Aorta (tissue), 5 donors: ENCODE data around the gene CRTC1. TPM values are rescaled to one million over a fixed set of nuclear protein-coding genes. Genes with fewer than 3 reads are reported as not detected.

ENCODE experiments used
- ATAC-seq: fragments of 200-7000 bp; cut with Tn5 transposase; one replicate; pipeline ENCODE4 v1.9.1; 2022; ENCODE audit warnings: moderate library complexity; ENCODE audit not compliant: low FRiP score
- DNase-seq, 2 donors: peaks; one replicate each; pipeline ENCODE4 v3.0.0-alpha.2; 2020
- H3K27ac ChIP-seq, 2 donors: one replicate each; pipeline ENCODE4 v1.5.1; 2013; ENCODE audit warnings: low read length in 2 of 2, mild to moderate bottlenecking in 2 of 2, moderate library complexity in 2 of 2, control low read depth in 1 of 2, inconsistent platforms in 1 of 2, low read depth in 1 of 2
- H3K27me3 ChIP-seq, 2 donors: one replicate each; pipeline ENCODE4 v1.6.1; 2013; ENCODE audit warnings: control low read depth in 1 of 2, low read length in 1 of 2, mild to moderate bottlenecking in 1 of 2, moderate library complexity in 1 of 2; ENCODE audit not compliant: insufficient read depth in 2 of 2, control insufficient read depth in 1 of 2
- H3K36me3 ChIP-seq, 2 donors: one replicate each; pipeline ENCODE4 v1.6.1; 2013; ENCODE audit warnings: control low read depth in 1 of 2, low read length in 1 of 2, mild to moderate bottlenecking in 1 of 2; ENCODE audit not compliant: insufficient read depth in 2 of 2, control insufficient read depth in 1 of 2
- H3K4me1 ChIP-seq, 2 donors: one replicate each; pipeline ENCODE4 v1.6.1; 2013; ENCODE audit warnings: low read length in 2 of 2, control low read depth in 1 of 2, mild to moderate bottlenecking in 1 of 2, moderate library complexity in 1 of 2; ENCODE audit not compliant: insufficient read depth in 2 of 2, control insufficient read depth in 1 of 2
- H3K4me3 ChIP-seq, 2 donors: one replicate each; pipeline ENCODE4 v1.5.1; 2013; ENCODE audit warnings: low read length in 2 of 2, control low read depth in 1 of 2, mild to moderate bottlenecking in 1 of 2
- H3K9me3 ChIP-seq: one replicate; pipeline ENCODE4 v1.6.1; 2013; ENCODE audit warnings: mild to moderate bottlenecking, low read length; ENCODE audit not compliant: control insufficient read depth
- WGBS, 2 donors: extraction: QIAGEN DNeasy Blood & Tissue Kit; methylation state at CpG; one replicate each; pipeline ENCODE4 v1.1.7; 2013; 5-methylcytosine and 5-hydroxymethylcytosine counted together
- intact Hi-C, 2 donors: fragments of 100-400 bp; cut with DNase I; formaldehyde crosslinking; loops; one replicate each; pipeline versions ENCODE4 v1.14.2 to v1.15.0; 2022
- polyA plus RNA-seq, 2 donors: library from polyadenylated mRNA; stranded (reverse); fragments of 200-250 nt; gene quantifications; one replicate each; pipeline ENCODE4 v1.2.3, GENCODE V29; 2013
- total RNA-seq, 2 donors: library from RNA; stranded (reverse); fragmentation: NEBNext Ultra II Directional; extraction: Animal tissue kit (Norgen Biotek cat#: 25700); gene quantifications; one replicate each; pipeline ENCODE4 v1.2.1, GENCODE V29; 2021
- donor health status: healthy with polysubstance abuse.
- donor health status: Bipolar disorder and iron deficiency.
- donor health status: DM: no; HTN: no; CAD: no.
- donor health status: DM: no; HTN: no; CAD: no.
- donor health status: DM: yes; HTN: yes; CAD: no.

CRTC1 gene
- total and polyA plus RNA-seq, 4 donors, result 3.6 to 16.5 (median 10.7) TPM

DNA sequence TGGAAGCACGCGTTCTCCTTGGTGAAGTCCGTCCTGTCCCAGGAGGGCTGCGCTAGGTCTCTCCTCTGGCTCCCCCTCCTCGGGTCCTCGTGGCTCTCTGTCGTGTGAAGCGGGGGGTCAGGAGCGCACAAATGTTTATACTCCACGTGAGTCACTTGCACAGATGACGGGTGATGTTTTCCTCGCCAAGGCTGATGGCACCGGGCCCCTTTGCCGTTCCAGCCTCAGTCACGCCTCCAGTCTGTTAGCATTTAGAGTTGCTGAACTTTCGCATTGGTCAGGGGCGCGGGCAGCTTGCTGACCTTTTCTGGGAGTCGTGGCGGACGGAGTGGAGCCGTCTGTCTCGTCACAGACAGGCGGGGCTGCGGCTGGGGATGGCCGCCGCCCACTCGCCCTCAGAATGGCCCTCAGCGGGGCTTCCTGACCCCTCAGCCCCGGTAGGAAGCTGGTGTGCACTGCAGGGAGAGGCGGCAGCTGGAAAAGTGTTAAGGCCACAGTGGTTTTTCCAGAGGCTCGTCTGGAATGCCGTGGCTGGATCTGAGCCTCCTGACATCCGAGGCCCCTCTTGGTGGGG, 32.9 kb upstream of the CRTC1 start:
- ATAC-seq (peak; percentile 86), DNase-seq (peak; percentile 90 to 95)
- H3K27ac ChIP-seq, result peak overlapping the region; percentile 2 to 85
- H3K27me3 ChIP-seq, result no peaks in the 10 kb centered on the region
- H3K4me1 ChIP-seq, result no peaks in the 10 kb centered on the region
- 11 to 18% methylated on average over 34 of the region's 34 CpGs for WGBS, 2 donors
- no peaks in the 10 kb centered on the region for H3K36me3 ChIP-seq
- no peaks in the 10 kb centered on the region for H3K9me3 ChIP-seq
- no peak overlapping the region for H3K4me3 ChIP-seq
- intact Hi-C loops, result no loop called here

DNA sequence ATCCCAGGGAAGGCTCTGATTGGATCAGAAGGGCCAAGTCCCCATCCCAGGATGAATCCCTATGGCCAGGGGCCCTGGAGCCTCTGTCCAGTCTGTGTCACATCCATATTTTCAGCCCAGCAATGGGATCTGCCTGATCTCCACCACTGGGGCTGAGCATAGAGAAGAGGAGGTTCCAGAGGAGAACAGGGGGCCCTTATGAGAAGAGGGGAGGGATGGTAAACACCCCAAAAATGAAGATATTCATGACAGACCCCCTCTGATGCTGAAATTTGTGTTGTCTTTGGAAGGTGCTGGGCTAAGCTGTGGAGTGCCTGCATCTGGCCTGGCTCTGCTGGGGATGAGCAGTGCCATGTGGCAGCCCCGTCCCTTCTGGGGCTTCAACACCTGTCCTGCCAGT, 32.2 kb upstream of the CRTC1 start:
- WGBS, 2 donors, result 93 to 100% methylated on average over 1 of the region's 1 CpG
- Histone ChIP-seq H3K36me3 (no peaks in the 10 kb centered on the region), H3K9me3 (no peaks in the 10 kb centered on the region), H3K27me3 (no peaks in the 10 kb centered on the region), H3K4me3 (no peak overlapping the region), H3K4me1 (no peaks in the 10 kb centered on the region), H3K27ac (peak overlapping the region in 1 of 2 donors; percentile 9)
- ATAC-seq (no peak), DNase-seq (no peak)
- intact Hi-C loops, result no loop called here

DNA sequence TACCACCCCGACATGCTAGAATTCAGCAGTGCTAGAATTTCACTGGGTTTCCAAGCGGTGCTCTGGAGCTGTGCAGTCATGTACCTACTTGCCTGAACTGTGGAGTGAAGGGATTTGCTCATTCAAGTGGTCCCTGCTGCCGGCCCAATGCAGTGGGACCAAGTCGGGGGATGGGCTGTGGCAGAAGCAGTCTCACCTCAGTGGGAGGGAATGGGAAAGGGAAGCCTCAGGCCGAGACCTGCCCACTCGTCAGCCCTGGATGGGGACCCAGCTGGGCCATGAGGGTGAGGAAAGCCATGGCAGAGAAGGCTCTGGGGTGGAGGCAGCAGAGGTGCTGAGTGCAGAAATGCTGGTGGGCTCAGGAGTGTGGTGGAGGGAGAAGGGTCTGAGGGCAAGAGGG, 31.7 kb upstream of the CRTC1 start:
- intact Hi-C loops, result no loop called here

DNA sequence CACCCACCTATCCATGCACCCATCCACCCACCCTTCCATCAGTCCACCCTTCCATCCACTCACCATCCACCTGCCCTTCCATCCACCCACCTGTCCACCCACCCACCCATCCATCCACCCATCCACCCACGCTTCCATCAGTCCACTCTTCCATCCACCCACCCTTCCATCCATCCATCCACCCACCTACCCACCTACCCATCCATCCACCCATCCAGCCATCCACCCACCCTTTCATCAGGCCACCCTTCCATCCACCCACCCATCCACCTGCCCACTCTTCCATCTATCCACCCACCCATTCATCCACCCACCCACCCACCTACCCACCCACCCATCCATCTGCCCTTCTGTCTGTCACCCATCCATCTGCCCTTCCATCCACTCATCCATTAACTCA, 29.6 kb upstream of the CRTC1 start:
- Histone ChIP-seq H3K36me3 (no peaks in the 10 kb centered on the region), H3K4me1 (no peaks in the 10 kb centered on the region), H3K4me3 (no peak overlapping the region), H3K27ac (no peak overlapping the region), H3K9me3 (no peaks in the 10 kb centered on the region), H3K27me3 (no peaks in the 10 kb centered on the region)
- ATAC-seq, result no peak
- WGBS, 2 donors, result 98 to 100% methylated on average over 1 of the region's 1 CpG
- DNase-seq, result no peak
- intact Hi-C loops, result no loop called here

More for the DNA sequence above, 31.7 kb upstream of the CRTC1 start:
- H3K36me3 ChIP-seq, result no peaks in the 10 kb centered on the region
- 90 to 91% methylated on average over 6 of the region's 6 CpGs for WGBS, 2 donors
- ATAC-seq (no peak), DNase-seq (no peak)
- H3K4me1 ChIP-seq, result no peaks in the 10 kb centered on the region
- H3K4me3 ChIP-seq, result no peak overlapping the region
- no peaks in the 10 kb centered on the region for H3K9me3 ChIP-seq
- no peaks in the 10 kb centered on the region for H3K27me3 ChIP-seq
- no peak overlapping the region for H3K27ac ChIP-seq

DNA sequence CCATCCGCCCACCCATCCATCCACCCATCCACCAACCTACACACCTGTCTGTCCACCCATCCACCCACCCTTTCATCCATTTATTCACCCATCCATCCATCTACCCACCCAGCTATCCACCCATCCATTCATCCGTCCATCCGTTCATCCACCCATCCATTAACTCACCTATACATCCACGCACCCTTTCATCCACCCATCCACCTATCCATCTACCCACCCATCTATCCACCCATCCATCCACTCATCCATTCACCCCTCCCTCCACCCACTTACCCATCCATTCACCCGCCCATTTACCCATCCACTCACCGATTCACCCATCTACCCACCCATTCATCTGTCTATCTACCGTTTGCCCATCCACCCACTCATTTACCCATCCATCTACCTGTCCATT, 29.0 kb upstream of the CRTC1 start:
- 95 to 97% methylated on average over 7 of the region's 7 CpGs for WGBS, 2 donors
- Histone ChIP-seq H3K36me3 (no peaks in the 10 kb centered on the region), H3K4me1 (no peaks in the 10 kb centered on the region), H3K27me3 (no peaks in the 10 kb centered on the region), H3K9me3 (no peaks in the 10 kb centered on the region), H3K4me3 (no peak overlapping the region), H3K27ac (no peak overlapping the region)
- ATAC-seq (no peak), DNase-seq (no peak)
- intact Hi-C loops, result no loop called here

DNA sequence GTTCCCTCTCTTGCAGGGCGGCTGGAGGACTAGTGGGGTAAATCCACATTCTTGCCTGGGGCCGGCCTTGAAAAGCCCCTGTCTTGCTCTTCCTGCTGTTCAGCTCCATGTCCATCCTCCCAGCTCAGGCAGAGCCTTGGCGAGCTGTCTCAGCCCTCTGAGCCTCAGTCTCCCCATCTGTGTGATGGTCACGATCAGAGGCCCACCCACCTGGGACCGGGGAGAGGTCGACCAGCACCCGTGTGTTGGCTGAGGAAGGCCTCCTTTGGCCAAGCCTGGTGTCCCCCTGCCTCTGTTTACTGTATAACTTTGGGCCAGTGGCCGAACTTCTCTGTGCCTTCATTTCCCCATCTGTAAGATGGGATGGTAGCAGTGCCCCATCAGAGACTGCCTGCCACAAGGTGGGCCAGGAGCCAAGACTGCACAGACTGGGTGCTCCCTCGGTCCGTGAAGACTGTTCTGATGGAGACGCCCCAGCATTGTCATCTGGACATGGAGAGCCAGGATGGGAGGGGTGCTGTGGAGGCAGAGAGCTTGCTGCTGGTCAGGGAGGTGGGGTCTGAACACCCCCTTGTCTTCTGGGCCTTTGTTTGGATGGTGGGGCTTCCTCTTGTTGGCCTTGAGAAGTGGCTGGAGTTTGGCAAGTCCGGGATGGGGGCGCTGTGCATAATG, 28.2 kb upstream of the CRTC1 start:
- no peak for DNase-seq
- H3K36me3 ChIP-seq, result no peaks in the 10 kb centered on the region
- no peak for ATAC-seq
- no peaks in the 10 kb centered on the region for H3K9me3 ChIP-seq
- no peaks in the 10 kb centered on the region for H3K27me3 ChIP-seq
- 97% methylated on average over 13 of the region's 13 CpGs for WGBS, 2 donors
- H3K4me3 ChIP-seq, result no peak overlapping the region
- H3K4me1 ChIP-seq, result no peaks in the 10 kb centered on the region
- intact Hi-C loops, result no loop called here
- H3K27ac ChIP-seq, result no peak overlapping the region

DNA sequence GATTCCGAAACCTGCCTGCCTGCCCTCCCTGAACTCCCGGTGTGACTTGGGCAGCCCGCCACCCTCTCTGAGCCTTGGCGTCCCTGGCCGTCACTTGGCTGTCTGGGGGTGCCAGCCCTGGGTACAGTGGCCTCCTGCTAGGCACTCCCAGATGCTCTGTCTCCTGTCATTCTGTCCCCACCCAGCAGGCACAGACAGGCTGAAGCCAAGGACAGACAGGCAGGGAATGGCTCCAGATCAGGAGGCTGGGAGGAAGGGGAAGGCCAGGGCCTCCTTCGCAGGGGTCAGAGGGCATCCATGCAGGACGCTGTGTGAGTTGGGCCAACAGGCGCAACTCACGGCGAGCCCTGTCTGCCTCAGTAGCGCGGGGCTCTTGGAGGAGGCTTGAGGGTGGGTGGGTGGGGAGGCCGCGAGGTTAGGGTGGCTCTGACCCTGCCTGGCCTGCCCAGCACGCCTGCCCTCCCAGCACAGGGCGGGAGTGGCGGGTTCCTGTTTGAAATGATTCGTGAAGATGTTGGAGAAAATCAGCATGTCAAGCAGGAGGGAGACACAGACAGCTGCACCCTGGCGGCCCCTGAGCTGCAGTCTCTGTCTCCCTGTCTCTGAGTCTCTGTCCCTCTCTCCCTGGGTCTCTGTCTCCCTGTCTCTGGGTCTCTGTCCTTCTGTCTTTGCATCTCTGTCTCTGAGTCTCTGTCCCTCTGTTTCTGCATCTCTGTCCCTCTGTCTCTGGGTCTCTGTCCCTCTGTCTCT, 27.0 kb upstream of the CRTC1 start:
- Histone ChIP-seq H3K9me3 (no peaks in the 10 kb centered on the region), H3K36me3 (no peaks in the 10 kb centered on the region), H3K27ac (no peak overlapping the region), H3K4me3 (no peak overlapping the region), H3K4me1 (no peaks in the 10 kb centered on the region), H3K27me3 (no peaks in the 10 kb centered on the region)
- ATAC-seq, result no peak
- intact Hi-C loops, result no loop called here
- DNase-seq, result no peak
- 90 to 91% methylated on average over 10 to 19 of the region's 19 CpGs for WGBS, 2 donors

DNA sequence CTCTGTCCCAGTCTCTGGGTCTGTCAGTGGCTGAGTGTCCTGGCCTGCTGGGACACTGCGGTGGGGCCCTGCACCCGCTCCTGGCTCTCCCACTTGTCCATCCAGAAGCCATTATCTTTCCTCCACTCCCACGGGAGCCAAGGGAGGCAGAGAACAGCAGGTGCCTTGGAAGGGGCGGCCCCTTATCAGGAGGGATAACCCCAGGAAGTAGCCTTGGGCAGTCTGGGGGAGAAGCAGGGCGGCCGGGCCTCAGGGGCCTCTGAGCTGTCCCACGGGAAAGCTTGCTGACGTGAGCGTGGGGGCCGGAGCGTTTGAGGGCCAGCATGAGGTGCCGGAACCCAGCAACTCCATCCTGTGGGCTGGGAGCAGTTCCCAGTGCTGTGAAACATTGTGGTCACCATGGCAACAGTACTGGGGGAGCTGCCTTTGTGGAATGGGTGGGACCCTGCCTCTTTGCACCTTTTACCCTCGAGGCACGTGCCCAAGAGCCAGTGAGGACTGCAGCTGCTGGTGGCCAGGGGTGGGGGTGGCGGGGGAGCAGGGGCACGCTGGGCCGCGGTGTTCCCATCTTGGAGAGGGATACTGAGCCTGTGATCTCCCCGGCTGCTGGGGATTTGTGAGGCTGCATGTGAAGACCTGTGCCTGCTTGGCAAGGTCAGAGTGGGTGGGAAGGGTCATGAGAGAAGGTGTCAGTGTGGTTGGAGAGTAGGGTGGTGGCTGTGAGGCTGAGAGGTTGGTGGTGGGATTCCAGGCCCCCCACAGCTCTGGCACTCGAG, 25.7 kb upstream of the CRTC1 start:
- H3K36me3 ChIP-seq, result no peaks in the 10 kb centered on the region
- peak; percentile 86 to 93 for DNase-seq
- peak overlapping the region in 1 of 2 donors; percentile 34 for H3K27ac ChIP-seq
- no peak overlapping the region for H3K4me3 ChIP-seq
- no peaks in the 10 kb centered on the region for H3K27me3 ChIP-seq
- no peaks in the 10 kb centered on the region for H3K4me1 ChIP-seq
- intact Hi-C loops, result no loop called here
- ATAC-seq, result peak; percentile 49
- 25 to 31% methylated on average over 19 to 20 of the region's 20 CpGs for WGBS, 2 donors
- H3K9me3 ChIP-seq, result no peaks in the 10 kb centered on the region
